ENCODE measurements around the gene RNF224. TPM values are rescaled to one million over a fixed set of nuclear protein-coding genes. Genes with fewer than 3 reads are reported as not detected.
A peak's percentile ranks its signal among the peaks of the same experiment; 100 is the strongest.

The RNF224 gene
- total RNA-seq, 2 experiments from 2014 or later = 0.14 TPM; not detected in 1

- no peaks in the 10 kb centered on the region for H3K27me3 Mint-ChIP-seq
- H3K36me3 Mint-ChIP-seq (ENCODE audit: low read depth) = peaks cover 54% of the 10 kb centered on the region
- no peak for ATAC-seq (ENCODE audit: poor library complexity)
- H3K4me3 ChIP-seq (ENCODE audit: low read length) = peak overlapping the region; percentile 100
- H3K4me1 ChIP-seq (ENCODE audit: insufficient read depth, low read length) = peaks cover 50% of the 10 kb centered on the region
- intact Hi-C loops (cut with DNase I, micrococcal nuclease) = loop anchor here (1.0 to 5.0 kb wide), 5 partner anchors 17 to 59 kb away; partner anchors contain the start of genes NDOR1 (in 1 of the 2), RNF208 (in 1 of the 2) and TMEM203 (in 1 of the 2)
- H3K27ac ChIP-seq (ENCODE audit: low read depth in 1 of 2, low read length in 2 of 2) = peak overlapping the region; percentile 86 to 92
- H3K36me3 ChIP-seq (ENCODE audit: insufficient read depth, low read length) = peaks cover 48% of the 10 kb centered on the region
- TF ChIP-seq CTCF (IDR thresholded peaks at IDR 0.05) = no peak
- H3K9me3 ChIP-seq (ENCODE audit: control insufficient read depth in 1 of 2, insufficient read depth in 1 of 2, low read length in 2 of 2) = no peaks in the 10 kb centered on the region
- no peaks in the 10 kb centered on the region for H3K27me3 ChIP-seq (ENCODE audit: control insufficient read depth in 1 of 2, insufficient read depth in 2 of 2, low read length in 2 of 2)
- ChIA-PET POLR2A (interaction anchor here (0.9 to 3.5 kb wide), 12 partner anchors 11 to 460 kb away, joined by 3 to 39 read pairs (median 7); partner anchors contain the start of genes MAN1B1, NELFB, RNF208 and TPRN), CTCF (interaction anchor here (0.6 to 2.8 kb wide), 6 partner anchors 13 to 256 kb away, joined by 4 to 14 read pairs (median 6); partner anchors contain the start of genes RNF224 and TPRN)
- peak overlapping the region; percentile 79 for H3K27ac Mint-ChIP-seq
- no peak for DNase-seq
- peak overlapping the region; percentile 93 for H3K4me3 Mint-ChIP-seq
- peaks cover 29% of the 10 kb centered on the region for H3K4me1 Mint-ChIP-seq (ENCODE audit: low read depth)
- H3K9me3 Mint-ChIP-seq = no peaks in the 10 kb centered on the region
These were observed 39.2 kb upstream of the RNF224 start for GRCh38 chr9:137188086-137188489.

GRCh38 chr9:137188490-137189296 is 38.6 kb upstream of the RNF224 start, which contains the start of the genes ANAPC2 and SSNA1:
TSS of gene ANAPC2 (minus strand) at chr9:137188560. CDS start at chr9:137188532, 28 bp downstream.
TSS of gene SSNA1 (plus strand) at chr9:137188676. CDS start at chr9:137188727, 51 bp downstream.
- Mint-ChIP-seq H3K27me3 (no peaks in the 10 kb centered on the region), H3K4me1 (ENCODE audit: low read depth) (peaks cover 29% of the 10 kb centered on the region), H3K4me3 (peak within 1 kb of the TSS; percentile 94), H3K9me3 (no peaks in the 10 kb centered on the region), H3K27ac (peak within 1 kb of the TSS; percentile 79), H3K36me3 (ENCODE audit: low read depth) (peaks cover 48% of the 10 kb centered on the region)
- intact Hi-C loops (cut with DNase I, micrococcal nuclease) = loop anchor here (1.0 to 5.0 kb wide), 6 partner anchors 10 to 60 kb away; partner anchors contain the start of genes NDOR1 (in 1 of the 2), RNF208 (in 1 of the 2) and TMEM203 (in 1 of the 2)
- POLR2A ChIA-PET = interaction anchor here (0.7 to 3.5 kb wide), 16 partner anchors 8 to 461 kb away, joined by 3 to 39 read pairs (median 6); partner anchors contain the start of genes MAN1B1, NELFB, RNF208 and TPRN
- ATAC-seq (ENCODE audit: poor library complexity) (peak; percentile 79), DNase-seq (peak; percentile 83 to 98 (median 90))
- Histone ChIP-seq H3K9me3 (ENCODE audit: control insufficient read depth in 1 of 2, insufficient read depth in 1 of 2, low read length in 2 of 2) (no peaks in the 10 kb centered on the region), H3K36me3 (ENCODE audit: insufficient read depth, low read length) (peaks cover 42% of the 10 kb centered on the region), H3K27ac (ENCODE audit: low read depth in 1 of 2, low read length in 2 of 2) (peak within 1 kb of the TSS; percentile 86 to 92), H3K4me3 (ENCODE audit: low read length) (peak within 1 kb of the TSS; percentile 100), H3K27me3 (ENCODE audit: control insufficient read depth in 1 of 2, insufficient read depth in 2 of 2, low read length in 2 of 2) (no peaks in the 10 kb centered on the region), H3K4me1 (ENCODE audit: insufficient read depth, low read length) (peaks cover 50% of the 10 kb centered on the region)
- CTCF ChIA-PET = interaction anchor here (0.6 to 2.8 kb wide), 14 partner anchors 12 to 257 kb away, joined by 3 to 14 read pairs (median 4); partner anchors contain the start of genes RNF224, TPRN and TUBB4B
- TF ChIP-seq CTCF (IDR thresholded peaks at IDR 0.05) = peak; percentile 48
